HepG2 (cell line): ENCODE results near the gene MRPS35. TPM values are rescaled to one million over a fixed set of nuclear protein-coding genes. Genes with fewer than 3 reads are reported as not detected.
A peak's percentile ranks its signal among the peaks of the same experiment; 100 is the strongest.

Experiments
- ASH2L ChIP-seq: fragments of 300-600, 200-600 bp; sonication (generic); IDR thresholded peaks from 2 replicates; pipeline ENCODE4 v1.7.0; 2017; ENCODE audit warnings: low read depth, mild to moderate bottlenecking, moderate library complexity, mixed read lengths, low read length; ENCODE audit not compliant: insufficient read length
- NCOR1 ChIP-seq: fragments of 200-600 bp; sonication (generic); IDR thresholded peaks from 2 replicates; pipeline ENCODE4 v1.7.0; 2017; ENCODE audit warnings: antibody characterized with exemption, low read length, borderline replicate concordance
- PHF21A ChIP-seq: sonication (generic); formaldehyde crosslinking; IDR thresholded peaks from 2 replicates; pipeline ENCODE4 v1.5.0; 2020; ENCODE audit warnings: mild to moderate bottlenecking, missing genetic modification reagents
- PRMT3 ChIP-seq: sonication (generic); formaldehyde crosslinking; IDR thresholded peaks from 2 replicates; pipeline ENCODE4 v1.8.1; 2022; ENCODE audit warnings: low read depth, mild to moderate bottlenecking, moderate library complexity, missing genetic modification reagents, borderline replicate concordance
- RBAK ChIP-seq: sonication (generic); formaldehyde crosslinking; IDR thresholded peaks from 2 replicates; pipeline ENCODE4 v1.5.1; 2020; ENCODE audit warnings: mild to moderate bottlenecking, missing genetic modification reagents
- SALL2 ChIP-seq: sonication (generic); formaldehyde crosslinking; IDR thresholded peaks from 2 replicates; pipeline ENCODE4 v1.8.1; 2023; ENCODE audit warnings: mild to moderate bottlenecking, missing genetic modification reagents, inconsistent platforms
- SRY ChIP-seq: sonication (generic); formaldehyde crosslinking; IDR thresholded peaks from 2 replicates; pipeline ENCODE4 v1.8.0; 2022; ENCODE audit warnings: mild to moderate bottlenecking, missing genetic modification reagents
- ZBTB8A ChIP-seq: sonication (generic); formaldehyde crosslinking; IDR thresholded peaks from 2 replicates; pipeline ENCODE4 v1.4.0; 2020; ENCODE audit warnings: mild to moderate bottlenecking, low read depth, missing genetic modification reagents, borderline replicate concordance
- ZNF598 ChIP-seq: sonication (generic); formaldehyde crosslinking; IDR thresholded peaks from 2 replicates; pipeline ENCODE4 v1.5.1; 2020; ENCODE audit warnings: mild to moderate bottlenecking, missing genetic modification reagents, borderline replicate concordance
- ZNF782 ChIP-seq: sonication (generic); formaldehyde crosslinking; IDR thresholded peaks from 2 replicates; pipeline ENCODE4 v1.4.0; 2020; ENCODE audit warnings: missing genetic modification reagents, mild to moderate bottlenecking, borderline replicate concordance
- polyA plus RNA-seq, 8 experiments: library from polyadenylated mRNA; depleted of rRNA in 3 of 8; stranded (reverse) in 7 of 8; unstranded in 1 of 8; fragments of >200 nt; fragmentation: Illumina TruSeq in 4 of 8; extraction: Trizol in 4 of 8; gene quantifications; 2 replicates each; pipeline versions ENCODE4 v1.2.1 to v1.2.3, GENCODE V29; 2011 to 2016; ENCODE audit warnings: low read depth in 4 of 8, missing spikeins in 1 of 8, mixed read lengths in 1 of 8; ENCODE audit not compliant: insufficient read depth in 1 of 8
- total RNA-seq, 5 experiments: library from RNA; depleted of rRNA; stranded (reverse); fragments of >200 nt; fragmentation: Illumina TruSeq; extraction: Trizol; gene quantifications; 2 replicates each; pipeline ENCODE4 v1.2.3, GENCODE V29; 2016; ENCODE audit warnings: low read depth in 1 of 5
- TF ChIP-seq, protein P1 (sequence below): sonication (generic); formaldehyde crosslinking; IDR thresholded peaks from 2 replicates; pipeline ENCODE4 v1.9.0; 2021; ENCODE audit warnings: missing genetic modification reagents, mild to moderate bottlenecking, borderline replicate concordance
- TF ChIP-seq, protein P2 (sequence below): sonication (generic); formaldehyde crosslinking; IDR thresholded peaks from 2 replicates; pipeline ENCODE4 v1.5.1; 2020; ENCODE audit warnings: mild to moderate bottlenecking, missing genetic modification reagents, moderate library complexity
- TF ChIP-seq, protein P3 (sequence below): IDR thresholded peaks from 2 replicates; pipeline ENCODE4 v1.6.1; 2012; ENCODE audit warnings: low read length, improper control_type of control experiment
- TF ChIP-seq, protein P4 (sequence below): sonication (generic); formaldehyde crosslinking; IDR thresholded peaks from 2 replicates; pipeline ENCODE4 v1.9.0; 2022; ENCODE audit warnings: low read depth, missing genetic modification reagents
- TF ChIP-seq, protein P5 (sequence below): sonication (generic); IDR thresholded peaks from 2 replicates; pipeline ENCODE4 v1.6.1; 2016; ENCODE audit warnings: low read depth, borderline replicate concordance

Gene MRPS35
- total and polyA plus RNA-seq, 2 of the 13 experiments (the other 11 are each of a cell fraction or from before 2014, with no cell fraction given): 63.4 to 104 TPM

DNA sequence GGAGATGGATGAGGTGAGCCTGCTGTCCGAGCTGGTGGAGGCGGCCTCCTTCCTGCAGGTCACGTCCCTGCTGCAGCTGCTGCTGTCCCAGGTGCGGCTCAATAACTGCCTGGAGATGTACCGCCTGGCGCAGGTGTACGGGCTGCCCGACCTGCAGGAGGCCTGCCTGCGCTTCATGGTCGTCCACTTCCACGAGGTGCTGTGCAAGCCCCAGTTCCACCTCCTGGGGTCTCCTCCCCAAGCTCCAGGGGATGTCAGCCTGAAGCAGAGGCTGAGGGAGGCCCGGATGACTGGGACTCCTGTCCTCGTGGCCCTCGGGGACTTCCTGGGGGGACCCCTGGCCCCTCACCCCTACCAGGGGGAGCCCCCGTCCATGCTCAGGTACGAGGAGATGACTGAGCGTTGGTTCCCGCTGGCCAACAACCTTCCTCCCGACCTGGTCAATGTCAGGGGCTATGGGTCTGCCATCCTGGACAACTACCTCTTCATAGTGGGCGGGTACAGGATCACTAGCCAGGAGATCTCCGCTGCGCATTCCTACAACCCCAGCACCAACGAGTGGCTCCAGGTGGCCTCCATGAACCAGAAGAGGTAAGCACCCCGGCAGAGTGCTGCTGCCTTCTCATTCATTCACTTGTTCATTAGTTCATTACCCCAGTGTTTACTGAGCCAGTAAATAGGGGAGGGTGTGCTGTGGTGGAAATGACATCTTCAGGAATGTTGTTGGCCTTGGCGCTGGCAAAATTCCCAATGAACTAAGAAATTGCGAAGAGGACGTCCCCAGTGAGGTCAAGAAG lies 70.2 kb downstream of the MRPS35 start (continued):
- no peak for TF ChIP-seq ZNF782 (CRISPR knock-in tag)
- no peak; the same call in 1 of the 2 replicates for TF ChIP-seq ZBTB8A (CRISPR knock-in tag)
- TF ChIP-seq ASH2L: no peak
- no peak for TF ChIP-seq SRY
- TF ChIP-seq PRMT3 (CRISPR knock-in tag): no peak
- TF ChIP-seq, protein P1, sequence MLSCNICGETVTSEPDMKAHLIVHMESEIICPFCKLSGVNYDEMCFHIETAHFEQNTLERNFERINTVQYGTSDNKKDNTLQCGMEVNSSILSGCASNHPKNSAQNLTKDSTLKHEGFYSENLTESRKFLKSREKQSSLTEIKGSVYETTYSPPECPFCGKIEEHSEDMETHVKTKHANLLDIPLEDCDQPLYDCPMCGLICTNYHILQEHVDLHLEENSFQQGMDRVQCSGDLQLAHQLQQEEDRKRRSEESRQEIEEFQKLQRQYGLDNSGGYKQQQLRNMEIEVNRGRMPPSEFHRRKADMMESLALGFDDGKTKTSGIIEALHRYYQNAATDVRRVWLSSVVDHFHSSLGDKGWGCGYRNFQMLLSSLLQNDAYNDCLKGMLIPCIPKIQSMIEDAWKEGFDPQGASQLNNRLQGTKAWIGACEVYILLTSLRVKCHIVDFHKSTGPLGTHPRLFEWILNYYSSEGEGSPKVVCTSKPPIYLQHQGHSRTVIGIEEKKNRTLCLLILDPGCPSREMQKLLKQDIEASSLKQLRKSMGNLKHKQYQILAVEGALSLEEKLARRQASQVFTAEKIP (CRISPR knock-in tag): no peak
- no peak for TF ChIP-seq RBAK (CRISPR knock-in tag)
- TF ChIP-seq, protein P2, sequence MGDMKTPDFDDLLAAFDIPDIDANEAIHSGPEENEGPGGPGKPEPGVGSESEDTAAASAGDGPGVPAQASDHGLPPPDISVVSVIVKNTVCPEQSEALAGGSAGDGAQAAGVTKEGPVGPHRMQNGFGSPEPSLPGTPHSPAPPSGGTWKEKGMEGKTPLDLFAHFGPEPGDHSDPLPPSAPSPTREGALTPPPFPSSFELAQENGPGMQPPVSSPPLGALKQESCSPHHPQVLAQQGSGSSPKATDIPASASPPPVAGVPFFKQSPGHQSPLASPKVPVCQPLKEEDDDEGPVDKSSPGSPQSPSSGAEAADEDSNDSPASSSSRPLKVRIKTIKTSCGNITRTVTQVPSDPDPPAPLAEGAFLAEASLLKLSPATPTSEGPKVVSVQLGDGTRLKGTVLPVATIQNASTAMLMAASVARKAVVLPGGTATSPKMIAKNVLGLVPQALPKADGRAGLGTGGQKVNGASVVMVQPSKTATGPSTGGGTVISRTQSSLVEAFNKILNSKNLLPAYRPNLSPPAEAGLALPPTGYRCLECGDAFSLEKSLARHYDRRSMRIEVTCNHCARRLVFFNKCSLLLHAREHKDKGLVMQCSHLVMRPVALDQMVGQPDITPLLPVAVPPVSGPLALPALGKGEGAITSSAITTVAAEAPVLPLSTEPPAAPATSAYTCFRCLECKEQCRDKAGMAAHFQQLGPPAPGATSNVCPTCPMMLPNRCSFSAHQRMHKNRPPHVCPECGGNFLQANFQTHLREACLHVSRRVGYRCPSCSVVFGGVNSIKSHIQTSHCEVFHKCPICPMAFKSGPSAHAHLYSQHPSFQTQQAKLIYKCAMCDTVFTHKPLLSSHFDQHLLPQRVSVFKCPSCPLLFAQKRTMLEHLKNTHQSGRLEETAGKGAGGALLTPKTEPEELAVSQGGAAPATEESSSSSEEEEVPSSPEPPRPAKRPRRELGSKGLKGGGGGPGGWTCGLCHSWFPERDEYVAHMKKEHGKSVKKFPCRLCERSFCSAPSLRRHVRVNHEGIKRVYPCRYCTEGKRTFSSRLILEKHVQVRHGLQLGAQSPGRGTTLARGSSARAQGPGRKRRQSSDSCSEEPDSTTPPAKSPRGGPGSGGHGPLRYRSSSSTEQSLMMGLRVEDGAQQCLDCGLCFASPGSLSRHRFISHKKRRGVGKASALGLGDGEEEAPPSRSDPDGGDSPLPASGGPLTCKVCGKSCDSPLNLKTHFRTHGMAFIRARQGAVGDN (CRISPR knock-in tag): peak; percentile 85
- TF ChIP-seq SALL2 (CRISPR knock-in tag): no peak; the same call in 1 of the 2 replicates
- TF ChIP-seq, protein P3, sequence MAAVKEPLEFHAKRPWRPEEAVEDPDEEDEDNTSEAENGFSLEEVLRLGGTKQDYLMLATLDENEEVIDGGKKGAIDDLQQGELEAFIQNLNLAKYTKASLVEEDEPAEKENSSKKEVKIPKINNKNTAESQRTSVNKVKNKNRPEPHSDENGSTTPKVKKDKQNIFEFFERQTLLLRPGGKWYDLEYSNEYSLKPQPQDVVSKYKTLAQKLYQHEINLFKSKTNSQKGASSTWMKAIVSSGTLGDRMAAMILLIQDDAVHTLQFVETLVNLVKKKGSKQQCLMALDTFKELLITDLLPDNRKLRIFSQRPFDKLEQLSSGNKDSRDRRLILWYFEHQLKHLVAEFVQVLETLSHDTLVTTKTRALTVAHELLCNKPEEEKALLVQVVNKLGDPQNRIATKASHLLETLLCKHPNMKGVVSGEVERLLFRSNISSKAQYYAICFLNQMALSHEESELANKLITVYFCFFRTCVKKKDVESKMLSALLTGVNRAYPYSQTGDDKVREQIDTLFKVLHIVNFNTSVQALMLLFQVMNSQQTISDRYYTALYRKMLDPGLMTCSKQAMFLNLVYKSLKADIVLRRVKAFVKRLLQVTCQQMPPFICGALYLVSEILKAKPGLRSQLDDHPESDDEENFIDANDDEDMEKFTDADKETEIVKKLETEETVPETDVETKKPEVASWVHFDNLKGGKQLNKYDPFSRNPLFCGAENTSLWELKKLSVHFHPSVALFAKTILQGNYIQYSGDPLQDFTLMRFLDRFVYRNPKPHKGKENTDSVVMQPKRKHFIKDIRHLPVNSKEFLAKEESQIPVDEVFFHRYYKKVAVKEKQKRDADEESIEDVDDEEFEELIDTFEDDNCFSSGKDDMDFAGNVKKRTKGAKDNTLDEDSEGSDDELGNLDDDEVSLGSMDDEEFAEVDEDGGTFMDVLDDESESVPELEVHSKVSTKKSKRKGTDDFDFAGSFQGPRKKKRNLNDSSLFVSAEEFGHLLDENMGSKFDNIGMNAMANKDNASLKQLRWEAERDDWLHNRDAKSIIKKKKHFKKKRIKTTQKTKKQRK: no peak
- no peak for TF ChIP-seq ZNF598 (CRISPR knock-in tag)
- TF ChIP-seq, protein P4, sequence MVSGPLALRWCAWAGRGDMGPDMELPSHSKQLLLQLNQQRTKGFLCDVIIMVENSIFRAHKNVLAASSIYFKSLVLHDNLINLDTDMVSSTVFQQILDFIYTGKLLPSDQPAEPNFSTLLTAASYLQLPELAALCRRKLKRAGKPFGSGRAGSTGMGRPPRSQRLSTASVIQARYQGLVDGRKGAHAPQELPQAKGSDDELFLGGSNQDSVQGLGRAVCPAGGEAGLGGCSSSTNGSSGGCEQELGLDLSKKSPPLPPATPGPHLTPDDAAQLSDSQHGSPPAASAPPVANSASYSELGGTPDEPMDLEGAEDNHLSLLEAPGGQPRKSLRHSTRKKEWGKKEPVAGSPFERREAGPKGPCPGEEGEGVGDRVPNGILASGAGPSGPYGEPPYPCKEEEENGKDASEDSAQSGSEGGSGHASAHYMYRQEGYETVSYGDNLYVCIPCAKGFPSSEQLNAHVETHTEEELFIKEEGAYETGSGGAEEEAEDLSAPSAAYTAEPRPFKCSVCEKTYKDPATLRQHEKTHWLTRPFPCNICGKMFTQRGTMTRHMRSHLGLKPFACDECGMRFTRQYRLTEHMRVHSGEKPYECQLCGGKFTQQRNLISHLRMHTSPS (CRISPR knock-in tag): no peak
- no peak for TF ChIP-seq NCOR1
- 0 out of 2 replicates have a peak, but pooled peaks have one; percentile 43 for TF ChIP-seq PHF21A (CRISPR knock-in tag)
- TF ChIP-seq, protein P5, sequence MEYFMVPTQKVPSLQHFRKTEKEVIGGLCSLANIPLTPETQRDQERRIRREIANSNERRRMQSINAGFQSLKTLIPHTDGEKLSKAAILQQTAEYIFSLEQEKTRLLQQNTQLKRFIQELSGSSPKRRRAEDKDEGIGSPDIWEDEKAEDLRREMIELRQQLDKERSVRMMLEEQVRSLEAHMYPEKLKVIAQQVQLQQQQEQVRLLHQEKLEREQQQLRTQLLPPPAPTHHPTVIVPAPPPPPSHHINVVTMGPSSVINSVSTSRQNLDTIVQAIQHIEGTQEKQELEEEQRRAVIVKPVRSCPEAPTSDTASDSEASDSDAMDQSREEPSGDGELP: no peak
